Activated T-cell treated with anti-CD3 and anti-CD28 coated beads for 48 hours (primary cell): ENCODE results near the gene STXBP4.

Experiments used
- DNase-seq: peaks from one replicate; pipeline ENCODE4 v3.0.0-alpha.2; 2020; ENCODE audit warnings: low read depth

The STXBP4 gene

GRCh38 chr17:55174133-55174532 is 205.6 kb downstream of the STXBP4 start:
- DNase-seq: no peak

DNA sequence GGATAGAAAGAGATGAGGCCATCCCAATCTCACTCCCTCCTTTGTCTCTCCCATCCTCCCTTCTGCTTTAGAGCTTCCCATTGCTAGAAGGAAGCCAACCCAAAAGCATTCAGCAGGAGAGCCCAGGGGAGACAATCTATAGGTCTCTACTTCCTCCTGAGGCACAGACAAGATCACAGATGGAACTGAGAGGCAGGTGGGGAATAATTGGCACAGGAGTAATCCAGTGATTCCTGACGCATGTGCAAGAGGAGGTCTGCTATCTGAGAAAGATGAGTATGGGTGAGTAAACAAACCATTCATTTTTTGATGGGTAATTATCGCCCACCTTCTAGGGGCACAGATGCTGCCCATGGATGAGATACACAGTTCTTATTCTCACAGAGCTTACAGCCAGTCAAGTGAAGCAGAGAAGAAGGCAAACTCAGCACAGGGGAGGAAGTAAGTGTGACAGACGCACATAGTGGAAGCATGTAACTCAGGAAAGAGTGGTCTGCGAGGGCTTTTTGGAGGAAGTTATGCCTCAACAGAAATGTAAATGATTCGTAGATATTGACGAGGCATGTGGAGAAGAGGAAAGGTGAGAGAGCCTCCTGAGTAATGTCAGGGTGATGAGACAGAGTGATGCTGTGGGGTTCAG is 207.3 kb downstream of the STXBP4 start:
- no peak for DNase-seq

GRCh38 chr17:55177159-55177854 is 208.7 kb downstream of the STXBP4 start:
- no peak for DNase-seq

- no peak for DNase-seq
These were observed 209.3 kb downstream of the STXBP4 start for GRCh38 chr17:55177855-55178217.

DNA sequence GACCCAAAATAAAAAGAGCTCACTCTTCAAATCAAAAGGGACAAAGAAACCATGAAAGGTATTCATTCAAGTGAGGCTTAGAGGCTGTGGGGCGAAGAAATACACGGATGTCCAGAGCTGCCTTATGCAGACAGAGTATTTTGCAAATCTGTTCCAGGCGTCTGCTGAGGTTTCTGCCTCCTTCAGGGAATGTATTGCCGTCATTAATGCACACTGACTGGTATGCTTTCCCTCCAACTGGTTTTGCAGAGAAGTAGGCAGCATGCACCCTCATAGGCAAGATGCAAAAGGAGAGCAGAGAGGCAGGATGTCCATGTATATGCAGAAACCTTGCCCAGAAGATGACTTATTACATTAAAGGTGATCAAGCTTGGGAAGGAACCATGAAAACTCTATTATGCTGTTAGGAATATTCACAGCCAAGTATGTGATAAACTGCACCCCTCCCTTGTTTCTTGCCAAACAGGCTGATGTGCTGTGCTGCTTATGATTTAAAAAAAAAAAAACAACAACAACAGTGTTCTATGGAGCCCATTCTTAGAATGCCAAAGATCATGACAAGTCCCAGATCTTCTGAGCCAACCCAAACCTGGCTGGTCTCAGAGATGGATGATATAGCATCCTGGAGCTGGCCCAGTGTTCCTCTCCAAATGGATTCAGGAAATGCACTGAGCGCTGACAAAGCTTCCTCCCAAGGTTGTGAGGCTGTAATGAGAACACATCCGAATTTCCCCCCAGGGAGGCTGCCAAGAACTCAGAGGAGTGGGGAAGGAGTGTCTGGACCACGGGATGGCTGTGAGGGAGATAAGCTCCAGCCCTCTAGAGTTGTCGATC is 218.6 kb downstream of the STXBP4 start:
- DNase-seq: no peak

DNA sequence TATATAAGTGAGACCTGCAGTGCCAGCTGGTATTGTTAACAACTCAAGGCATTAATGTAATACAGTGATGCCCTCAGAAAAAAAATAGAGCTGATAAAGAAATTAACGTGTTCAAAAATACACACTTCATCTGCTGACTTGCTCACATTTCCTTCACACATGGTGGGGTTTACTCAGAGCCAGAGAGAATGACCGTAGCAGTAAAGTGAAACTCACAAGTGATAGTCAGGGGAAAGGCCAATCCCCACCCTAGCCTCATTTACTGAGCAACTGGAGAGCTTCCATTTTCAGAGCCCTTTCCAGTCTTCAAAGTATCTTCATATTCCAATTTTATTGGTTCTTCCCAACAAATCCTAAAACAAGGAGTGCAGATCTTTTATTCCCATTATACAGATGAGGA is 222.2 kb downstream of the STXBP4 start:
- no peak for DNase-seq

GRCh38 chr17:55198690-55199370 is 230.3 kb downstream of the STXBP4 start:
- DNase-seq: no peak

- DNase-seq: no peak
These were observed 232.3 kb downstream of the STXBP4 start for GRCh38 chr17:55200904-55201303.

GRCh38 chr17:55201308-55201932 is 232.9 kb downstream of the STXBP4 start:
- no peak for DNase-seq

GRCh38 chr17:55202896-55203295 is 234.3 kb downstream of the STXBP4 start:
- no peak for DNase-seq

DNA sequence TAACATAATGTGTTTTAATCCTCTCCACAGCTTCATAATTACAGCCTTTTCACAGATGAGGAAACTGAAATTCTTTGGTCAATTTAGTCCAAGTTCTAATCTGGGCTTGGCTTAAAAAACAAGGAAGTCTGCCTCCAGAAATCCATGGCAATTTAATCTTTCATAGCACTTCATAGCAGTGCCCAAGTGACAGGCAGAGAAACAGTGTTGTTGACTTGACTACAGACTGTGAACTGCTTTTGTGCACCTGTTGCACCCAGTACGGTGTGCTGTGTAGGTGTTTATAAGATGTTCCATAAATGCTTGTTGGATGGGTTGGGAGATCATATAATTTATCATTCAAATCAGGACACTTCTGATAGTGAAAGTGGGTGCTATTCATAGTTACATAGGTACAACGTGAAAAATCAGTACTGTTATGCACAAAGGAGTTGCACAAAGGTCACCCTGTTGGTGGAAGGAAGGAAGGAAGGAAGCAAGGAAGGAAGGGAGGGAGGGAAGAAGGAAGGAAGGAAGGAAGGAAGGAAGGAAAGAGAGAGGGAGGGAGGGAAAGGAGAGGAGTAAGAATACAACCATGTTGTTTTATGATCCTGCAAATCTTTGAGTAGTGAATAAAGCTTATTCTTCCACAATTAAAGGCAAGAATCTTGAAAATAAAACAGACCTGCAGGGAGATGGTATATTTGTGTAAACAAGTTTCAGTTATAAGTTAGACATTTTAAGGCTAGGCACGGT is 239.7 kb downstream of the STXBP4 start:
- no peak for DNase-seq

- no peak for DNase-seq
These were observed 241.7 kb downstream of the STXBP4 start for GRCh38 chr17:55210292-55210691.

- no peak for DNase-seq
These were observed 244.3 kb downstream of the STXBP4 start for GRCh38 chr17:55212880-55213279.

DNA sequence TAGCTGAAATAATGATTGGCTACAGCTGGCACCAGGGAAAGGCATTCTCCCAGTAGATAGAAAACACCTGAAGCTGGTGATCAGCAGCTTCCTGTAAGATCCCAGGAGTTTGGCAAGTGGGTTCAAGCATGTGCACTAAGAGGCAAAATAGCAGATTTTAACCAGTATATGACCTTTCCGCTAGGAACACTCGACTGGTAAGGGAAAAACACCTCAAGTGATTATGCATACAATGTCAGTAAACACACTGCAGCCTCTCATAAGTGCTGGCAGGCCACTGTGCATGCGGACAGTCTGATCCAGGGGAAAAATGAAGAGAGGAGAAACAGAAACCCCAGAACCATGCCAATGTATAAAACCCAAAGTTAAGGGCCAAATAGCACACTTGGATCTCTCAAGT is 247.1 kb downstream of the STXBP4 start:
- no peak for DNase-seq

DNA sequence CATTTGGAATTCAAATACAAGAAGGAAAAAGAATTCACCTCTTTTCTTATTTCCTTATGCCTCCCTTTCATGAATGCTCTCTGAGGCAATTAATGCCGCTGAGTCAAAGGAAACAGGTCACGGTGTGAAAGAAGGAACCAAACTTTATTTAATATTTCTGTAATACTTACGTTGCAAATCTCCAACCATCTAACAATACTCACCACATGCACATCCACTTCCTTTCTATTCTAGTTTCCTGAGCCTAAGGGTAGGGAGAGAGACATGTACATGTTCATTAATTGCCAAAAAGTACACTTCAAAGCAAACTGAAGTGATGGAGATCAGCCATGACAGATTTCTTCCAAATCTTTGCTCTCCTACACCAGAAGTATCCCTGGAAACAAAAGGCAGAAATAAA is 248.3 kb downstream of the STXBP4 start:
- DNase-seq: no peak

DNA sequence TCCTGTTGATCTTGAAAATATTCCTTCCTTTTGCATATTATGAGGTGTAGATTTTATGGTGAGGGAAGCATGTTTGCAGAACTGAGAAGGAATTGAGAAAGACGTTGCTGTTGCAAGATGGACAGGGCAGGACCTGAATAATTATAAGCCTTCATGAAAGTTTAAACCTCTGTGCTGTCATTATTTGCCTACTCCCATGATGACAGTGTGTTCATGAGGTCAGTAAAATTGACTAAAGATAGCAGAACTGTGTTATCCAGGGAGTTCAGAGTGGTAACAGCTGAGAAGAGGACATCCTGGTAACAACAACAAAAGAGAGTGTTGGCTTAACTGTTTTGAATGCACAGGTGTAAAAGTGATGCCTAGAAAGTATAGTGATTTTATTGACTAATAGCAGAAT is 250.9 kb downstream of the STXBP4 start:
- no peak for DNase-seq

- no peak for DNase-seq
These were observed 251.4 kb downstream of the STXBP4 start for GRCh38 chr17:55219934-55220333.
